HCT116 (cell line): ENCODE data around the gene LOXHD1. TPM values are rescaled to one million over a fixed set of nuclear protein-coding genes. Genes with fewer than 3 reads are reported as not detected.

Source experiments
- ATAC-seq: fragments of 200-7000 bp; cut with Tn5 transposase; 2 replicates; pipeline ENCODE4 v1.9.1; 2020; ENCODE audit warnings: mild to moderate bottlenecking, moderate library complexity
- BruUV-seq: library from RNA; stranded (reverse); fragments of 400-500 nt; replicated peaks from 2 replicates; lab custom pipeline; 2021; lab: Mats Ljungman, UMichigan
- CTCF ChIA-PET: fragments of 300-600 bp; sonication (Branson Sonifier 250); formaldehyde crosslinking; loops from one replicate; lab custom pipeline; 2021; ENCODE audit warnings: antibody characterized with exemption; lab: Charles Lee
- POLR2A ChIA-PET: fragments of 300-600, 350-600 bp; sonication (Branson Sonifier 250); formaldehyde crosslinking; loops from one replicate; lab custom pipeline; 2021; ENCODE audit warnings: antibody characterized with exemption; lab: Charles Lee
- RAD21 ChIA-PET, 2 experiments: fragments of 300-600 bp; sonication (Branson Sonifier 250); formaldehyde crosslinking; loops; one replicate each; lab custom pipeline; 2023; ENCODE audit warnings: low total read pairs in 2 of 2; ENCODE audit not compliant: uncharacterized antibody in 2 of 2, unreplicated experiment in 2 of 2, low non-redundant PET in 1 of 2; lab: Charles Lee
- DNase-seq: peaks from one replicate; pipeline ENCODE4 v3.0.0-alpha.2; 2010; ENCODE audit warnings: low read depth, low spot score
- H2AFZ ChIP-seq: fragments of 200-600 bp; shearing (Covaris generic), sonication (generic); 2 replicates; pipeline ENCODE4 v1.6.1; 2017; ENCODE audit warnings: low read depth, mixed run types, mixed read lengths, antibody characterized with exemption, low read length; ENCODE audit not compliant: poor library complexity, severe bottlenecking
- H3K27ac ChIP-seq: 2 replicates; pipeline ENCODE4 v1.5.1; 2012; ENCODE audit warnings: low read depth, low read length
- H3K27me3 ChIP-seq: fragments of 200-600 bp; sonication (generic); 2 replicates; pipeline ENCODE4 v1.6.1; 2016; ENCODE audit warnings: mixed run types, low read length, mixed read lengths; ENCODE audit not compliant: insufficient read depth
- H3K36me3 ChIP-seq, 2 experiments: fragments of 200-500 bp in 1 of 2; fragments of 200-600 bp in 1 of 2; sonication (Bioruptor generic) in 1 of 2; sonication (generic) in 1 of 2; 2 replicates each; pipeline versions ENCODE4 v1.5.1 to v1.6.1; 2014 to 2016; ENCODE audit warnings: low read length in 2 of 2, inconsistent platforms in 1 of 2, mixed read lengths in 1 of 2, mixed run types in 1 of 2; ENCODE audit not compliant: insufficient read depth in 2 of 2, control insufficient read depth in 1 of 2
- H3K4me1 ChIP-seq, 2 experiments: fragments of 200-600 bp in 1 of 2; sonication (generic) in 1 of 2; 2 replicates each; pipeline versions ENCODE4 v1.5.1 to v1.6.1; 2012 to 2017; ENCODE audit warnings: low read length in 2 of 2, inconsistent platforms in 1 of 2, mild to moderate bottlenecking in 1 of 2, mixed read lengths in 1 of 2, mixed run types in 1 of 2, moderate library complexity in 1 of 2; ENCODE audit not compliant: insufficient read depth in 2 of 2, control insufficient read depth in 1 of 2
- H3K4me2 ChIP-seq: fragments of 200-600 bp; sonication (generic); 2 replicates; pipeline ENCODE4 v1.6.1; 2017; ENCODE audit warnings: mixed run types, low read length, mixed read lengths
- H3K4me3 ChIP-seq, 2 experiments: fragments of 200-600 bp in 1 of 2; sonication (generic) in 1 of 2; replicated peaks in 1 of 2; 2 replicates each; pipeline ENCODE4 v1.5.1; 2011 to 2016; ENCODE audit warnings: low read length in 2 of 2, control low read depth in 1 of 2, low read depth in 1 of 2, mild to moderate bottlenecking in 1 of 2, mixed read lengths in 1 of 2, mixed run types in 1 of 2
- H3K79me2 ChIP-seq: fragments of 200-600 bp; sonication (generic); 2 replicates; pipeline ENCODE4 v1.6.1; 2017; ENCODE audit warnings: mild to moderate bottlenecking, mixed run types, low read length, moderate library complexity, mixed read lengths; ENCODE audit not compliant: insufficient read depth
- H3K9ac ChIP-seq: fragments of 200-600 bp; sonication (generic); 2 replicates; pipeline ENCODE4 v1.6.1; 2016; ENCODE audit warnings: low read length, mixed read lengths
- H3K9me2 ChIP-seq: fragments of 200-600 bp; sonication (generic), shearing (Covaris generic); 2 replicates; pipeline ENCODE4 v1.6.1; 2017; ENCODE audit warnings: mixed run types, mild to moderate bottlenecking, moderate library complexity; ENCODE audit not compliant: insufficient read depth
- H3K9me3 ChIP-seq, 2 experiments: fragments of 200-500 bp in 1 of 2; fragments of 200-600 bp in 1 of 2; sonication (Bioruptor generic) in 1 of 2; sonication (generic) in 1 of 2; 2 replicates each; pipeline ENCODE4 v1.6.1; 2014 to 2017; ENCODE audit warnings: low read length in 2 of 2, mixed read lengths in 2 of 2, inconsistent platforms in 1 of 2, low read depth in 1 of 2, mild to moderate bottlenecking in 1 of 2, mixed run types in 1 of 2, moderate library complexity in 1 of 2; ENCODE audit not compliant: control insufficient read depth in 1 of 2, insufficient read depth in 1 of 2
- H4K20me1 ChIP-seq: fragments of 200-600 bp; sonication (generic), shearing (Covaris generic); 2 replicates; pipeline ENCODE4 v1.6.1; 2017; ENCODE audit warnings: mixed run types, mild to moderate bottlenecking, moderate library complexity; ENCODE audit not compliant: insufficient read depth
- CBX3 ChIP-seq: IDR thresholded peaks from 2 replicates; pipeline ENCODE4 v1.6.1; 2012; ENCODE audit warnings: low read depth
- CEBPB ChIP-seq: IDR thresholded peaks from 2 replicates; pipeline ENCODE4 v1.6.1; 2012; ENCODE audit warnings: low read depth
- EGR1 ChIP-seq: IDR thresholded peaks from 2 replicates; pipeline ENCODE4 v1.6.1; 2012; ENCODE audit warnings: low read depth
- ELF1 ChIP-seq: IDR thresholded peaks from 2 replicates; pipeline ENCODE4 v1.6.1; 2012; ENCODE audit warnings: low read depth, borderline replicate concordance
- EZH2 ChIP-seq: fragments of 200-600 bp; sonication (generic); IDR thresholded peaks from 2 replicates; pipeline ENCODE4 v1.6.1; 2017; ENCODE audit warnings: antibody characterized with exemption, mixed run types
- EZH2phosphoT487 ChIP-seq: fragments of 200-600 bp; IDR thresholded peaks from 2 replicates; pipeline ENCODE4 v1.6.1; 2018; ENCODE audit warnings: antibody characterized with exemption, borderline replicate concordance
- FOSL1 ChIP-seq: IDR thresholded peaks from 2 replicates; pipeline ENCODE4 v1.6.1; 2012; ENCODE audit warnings: low read depth
- JUND ChIP-seq: IDR thresholded peaks from 2 replicates; pipeline ENCODE4 v1.6.1; 2012
- POLR2A ChIP-seq: IDR thresholded peaks from 2 replicates; pipeline ENCODE4 v1.7.0; 2011; ENCODE audit warnings: borderline replicate concordance; ENCODE audit not compliant: insufficient read depth, insufficient read length; ENCODE audit errors: extremely low read depth
- RAD21 ChIP-seq: IDR thresholded peaks from 2 replicates; pipeline ENCODE4 v1.6.1; 2012; ENCODE audit warnings: low read depth, mild to moderate bottlenecking
- SP1 ChIP-seq: IDR thresholded peaks from 2 replicates; pipeline ENCODE4 v1.6.1; 2012; ENCODE audit warnings: low read depth
- SRF ChIP-seq: IDR thresholded peaks from 2 replicates; pipeline ENCODE4 v1.6.1; 2012; ENCODE audit warnings: low read depth
- TCF7L2 ChIP-seq: IDR thresholded peaks from 2 replicates; pipeline ENCODE4 v1.7.0; 2011; ENCODE audit warnings: borderline replicate concordance, inconsistent platforms; ENCODE audit not compliant: insufficient read depth, insufficient read length; ENCODE audit errors: extremely low read depth
- YY1 ChIP-seq: IDR thresholded peaks from 2 replicates; pipeline ENCODE4 v1.6.1; 2011; ENCODE audit warnings: low read length, low read depth, moderate library complexity, mild to moderate bottlenecking; ENCODE audit not compliant: insufficient replicate concordance; ENCODE audit errors: extremely low read depth
- ZNF274 ChIP-seq: fragments of 200-500 bp; sonication (Bioruptor generic); IDR thresholded peaks from 2 replicates; pipeline ENCODE4 v1.6.1; 2014; ENCODE audit warnings: mild to moderate bottlenecking, low read depth, low read length, inconsistent platforms
- intact Hi-C: fragments of 100-400 bp; cut with micrococcal nuclease; formaldehyde crosslinking; loops from 2 replicates; pipeline ENCODE4 v1.10.0; 2022
- total RNA-seq: library from RNA; stranded (reverse); gene quantifications from one replicate; pipeline ENCODE4 v1.2.1, GENCODE V29; 2021; ENCODE audit not compliant: unreplicated experiment
- TF ChIP-seq, protein P1 (sequence below), 3 experiments: fragments of 200-600 bp in 1 of 3; sonication (generic) in 1 of 3; IDR thresholded peaks in 2 of 3; conservative IDR thresholded peaks in 1 of 3; 2 replicates each; pipeline ENCODE4 v1.5.1; 2012 to 2017; ENCODE audit warnings: low read depth in 2 of 3, low read length in 2 of 3, antibody characterized with exemption in 1 of 3, borderline replicate concordance in 1 of 3, control low read depth in 1 of 3, mild to moderate bottlenecking in 1 of 3, mixed read lengths in 1 of 3, mixed run types in 1 of 3, moderate library complexity in 1 of 3; ENCODE audit not compliant: insufficient read depth in 1 of 3
- TF ChIP-seq, protein P2 (sequence below): IDR thresholded peaks from 2 replicates; pipeline ENCODE4 v1.6.1; 2012

Gene LOXHD1
- total RNA-seq, 1 experiment from 2014 or later: not detected

DNA sequence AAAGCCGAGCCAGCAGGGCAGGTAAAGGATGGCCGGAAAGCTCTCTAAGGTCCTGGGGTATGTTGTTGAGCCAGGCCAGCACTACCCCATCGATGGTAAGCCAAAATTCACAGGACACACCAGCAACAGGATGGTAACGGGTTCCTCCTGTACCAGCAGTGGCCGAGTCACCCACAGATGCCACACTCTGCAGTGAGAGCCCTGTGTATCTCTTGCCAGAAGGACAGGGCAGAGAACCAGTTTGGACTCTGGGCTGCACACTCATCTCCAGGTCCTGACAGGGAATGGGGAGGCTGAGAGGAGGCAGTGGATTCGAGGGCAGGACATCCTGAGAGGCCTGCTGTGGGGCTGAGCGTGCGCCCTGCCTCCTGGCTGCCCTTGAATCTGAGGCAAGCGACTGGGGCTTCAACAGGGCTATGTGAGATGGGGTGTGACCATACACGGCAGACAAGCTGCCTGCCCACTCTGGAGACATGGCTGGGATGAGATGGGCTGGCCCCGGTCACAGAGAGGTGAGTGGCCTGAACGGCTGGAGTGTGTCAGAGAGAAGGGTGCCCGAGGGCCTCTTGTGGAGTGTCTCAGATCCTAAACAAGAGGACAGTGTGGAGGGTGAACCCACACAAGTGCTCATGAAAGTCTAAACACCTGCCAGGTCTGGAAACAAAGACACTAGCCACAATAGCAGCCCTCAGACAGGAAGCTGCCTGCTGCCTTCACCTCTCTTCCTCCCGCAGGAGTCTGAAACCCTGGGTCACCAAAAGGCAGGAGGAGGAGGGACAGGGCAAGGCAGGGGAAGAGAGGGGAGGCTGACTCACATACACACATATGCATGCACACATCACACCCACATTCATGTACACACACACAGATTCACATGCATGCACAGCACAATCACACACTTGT is 182.3 kb downstream of the LOXHD1 start (continued):
- no peak for TF ChIP-seq TCF7L2
- TF ChIP-seq SP1: no peak

DNA sequence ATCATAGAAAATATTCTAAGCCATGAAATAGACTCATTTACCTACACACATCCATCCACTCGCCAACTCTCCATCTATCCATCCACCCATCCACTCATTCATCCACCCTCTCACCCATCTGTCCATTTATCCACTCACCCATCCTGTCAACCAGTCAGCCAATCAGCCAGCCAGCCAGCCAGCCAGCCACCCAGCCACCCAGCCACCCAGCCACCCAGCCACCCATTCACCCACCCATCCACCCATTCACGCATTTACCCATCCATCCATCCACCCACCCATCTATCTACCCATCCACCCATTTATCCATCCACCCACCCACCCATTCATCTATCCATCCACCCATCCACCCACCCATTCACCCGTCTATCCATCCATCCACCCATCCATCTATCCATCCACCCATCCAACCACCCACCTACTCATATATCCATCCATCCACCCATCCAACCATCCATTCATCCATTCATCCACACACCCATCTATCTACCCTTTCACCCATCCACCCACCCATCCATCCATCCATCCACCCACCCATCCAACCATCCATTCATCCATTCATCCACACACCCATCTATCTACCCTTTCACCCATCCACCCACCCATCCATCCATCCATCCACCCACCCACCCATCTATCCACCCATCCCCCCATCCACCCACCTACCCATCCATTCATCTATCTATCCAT is 185.1 kb downstream of the LOXHD1 start:
- ATAC-seq (no peak), DNase-seq (no peak)
- Histone ChIP-seq H3K27ac (no peak overlapping the region), H4K20me1 (no peaks in the 10 kb centered on the region), H3K9ac (no peak overlapping the region), H3K4me2 (no peak overlapping the region), H3K9me2 (no peaks in the 10 kb centered on the region), H3K4me1 (no peaks in the 10 kb centered on the region), H3K27me3 (peaks cover 41% of the 10 kb centered on the region), H3K9me3 (no peaks in the 10 kb centered on the region), H3K79me2 (no peaks in the 10 kb centered on the region), H3K36me3 (no peaks in the 10 kb centered on the region), H2AFZ (no peak overlapping the region)
- POLR2A ChIA-PET: no interaction called here
- intact Hi-C loops: no loop called here
- no TSS peak for BruUV-seq
- CTCF ChIA-PET: no interaction called here
- RAD21 ChIA-PET: no interaction called here
- TF ChIP-seq TCF7L2 (no peak), RAD21 (no peak), POLR2A (no peak), CEBPB (no peak), EGR1 (no peak), CBX3 (no peak), EZH2 (no peak), JUND (no peak), YY1 (no peak), SRF (no peak), SP1 (no peak), ZNF274 (no peak), EZH2phosphoT487 (no peak), ELF1 (no peak), FOSL1 (no peak)
- TF ChIP-seq, protein P1, sequence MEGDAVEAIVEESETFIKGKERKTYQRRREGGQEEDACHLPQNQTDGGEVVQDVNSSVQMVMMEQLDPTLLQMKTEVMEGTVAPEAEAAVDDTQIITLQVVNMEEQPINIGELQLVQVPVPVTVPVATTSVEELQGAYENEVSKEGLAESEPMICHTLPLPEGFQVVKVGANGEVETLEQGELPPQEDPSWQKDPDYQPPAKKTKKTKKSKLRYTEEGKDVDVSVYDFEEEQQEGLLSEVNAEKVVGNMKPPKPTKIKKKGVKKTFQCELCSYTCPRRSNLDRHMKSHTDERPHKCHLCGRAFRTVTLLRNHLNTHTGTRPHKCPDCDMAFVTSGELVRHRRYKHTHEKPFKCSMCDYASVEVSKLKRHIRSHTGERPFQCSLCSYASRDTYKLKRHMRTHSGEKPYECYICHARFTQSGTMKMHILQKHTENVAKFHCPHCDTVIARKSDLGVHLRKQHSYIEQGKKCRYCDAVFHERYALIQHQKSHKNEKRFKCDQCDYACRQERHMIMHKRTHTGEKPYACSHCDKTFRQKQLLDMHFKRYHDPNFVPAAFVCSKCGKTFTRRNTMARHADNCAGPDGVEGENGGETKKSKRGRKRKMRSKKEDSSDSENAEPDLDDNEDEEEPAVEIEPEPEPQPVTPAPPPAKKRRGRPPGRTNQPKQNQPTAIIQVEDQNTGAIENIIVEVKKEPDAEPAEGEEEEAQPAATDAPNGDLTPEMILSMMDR (IDR thresholded peaks at IDR 0.05 in 2 of 3, conservative IDR thresholded peaks at IDR 0.05 in 1 of 3; ENCODE audit: borderline replicate concordance in 1 of 3, insufficient read depth in 1 of 3, low read depth in 2 of 3, low read length in 2 of 3): no peak
- TF ChIP-seq, protein P2, sequence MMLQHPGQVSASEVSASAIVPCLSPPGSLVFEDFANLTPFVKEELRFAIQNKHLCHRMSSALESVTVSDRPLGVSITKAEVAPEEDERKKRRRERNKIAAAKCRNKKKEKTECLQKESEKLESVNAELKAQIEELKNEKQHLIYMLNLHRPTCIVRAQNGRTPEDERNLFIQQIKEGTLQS: no peak
- TF ChIP-seq, all 23 proteins: peak for 0
- H3K4me3 ChIP-seq: no peak overlapping the region
